Measurements from ENCODE around the gene RFK.

The RFK gene

DNA sequence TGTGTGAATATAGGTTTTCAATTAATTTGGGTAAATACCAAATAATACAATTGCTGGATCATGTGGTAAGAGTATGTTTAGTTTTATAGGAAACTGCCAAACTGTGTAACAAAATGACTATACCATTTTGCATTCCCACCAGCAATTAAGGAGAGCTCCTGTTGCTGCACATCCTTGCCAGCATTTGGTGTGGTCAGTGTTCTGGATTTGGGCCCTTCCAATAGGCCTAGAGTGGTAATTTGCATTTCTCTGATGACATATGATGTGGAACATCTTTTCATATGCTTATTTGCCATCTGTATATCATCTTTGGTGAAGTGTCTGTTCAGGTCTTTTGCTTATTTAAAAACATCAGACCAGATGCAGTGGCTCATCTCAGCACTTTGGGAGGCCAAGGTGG lies 11.6 kb upstream of the RFK start:
- DNase-seq, result no peak

DNA sequence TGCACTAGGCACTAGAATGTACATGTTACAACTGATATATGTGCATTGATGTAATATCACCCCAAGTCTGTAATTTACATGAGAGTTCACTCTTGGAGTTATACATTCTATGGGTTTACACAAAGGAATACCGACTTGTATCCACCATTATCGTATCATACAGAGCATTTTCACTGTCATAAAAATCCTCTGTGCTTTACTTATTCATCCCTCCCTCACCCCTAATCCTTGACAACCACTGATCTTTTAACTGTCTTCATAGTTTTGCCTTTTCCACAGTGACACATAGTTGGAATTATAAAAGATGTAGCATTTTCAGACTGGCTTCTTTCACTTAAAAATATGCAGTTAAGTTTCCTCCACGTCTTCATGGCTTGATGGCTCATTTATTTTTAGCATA lies 11.1 kb upstream of the RFK start:
- DNase-seq, result no peak

DNA sequence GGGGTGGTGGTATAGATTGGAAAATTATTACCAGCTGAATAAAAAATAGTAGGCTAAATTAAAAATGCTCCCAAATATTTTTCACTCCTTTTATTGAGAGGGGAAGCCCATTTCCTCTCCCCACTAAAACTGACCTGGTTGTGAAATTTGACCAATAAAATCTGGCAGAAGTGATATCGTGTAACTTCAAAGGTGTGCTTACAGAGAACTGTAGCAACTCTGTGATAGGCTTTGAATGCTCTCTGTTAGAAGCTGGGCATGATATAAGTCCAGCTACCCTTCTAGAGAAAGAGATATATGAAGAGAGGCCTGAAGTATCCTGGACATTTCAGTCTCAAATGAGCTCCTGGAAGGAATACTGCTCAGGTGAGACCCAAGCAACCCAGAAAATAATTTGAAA lies 10.2 kb upstream of the RFK start:
- DNase-seq, result no peak

DNA sequence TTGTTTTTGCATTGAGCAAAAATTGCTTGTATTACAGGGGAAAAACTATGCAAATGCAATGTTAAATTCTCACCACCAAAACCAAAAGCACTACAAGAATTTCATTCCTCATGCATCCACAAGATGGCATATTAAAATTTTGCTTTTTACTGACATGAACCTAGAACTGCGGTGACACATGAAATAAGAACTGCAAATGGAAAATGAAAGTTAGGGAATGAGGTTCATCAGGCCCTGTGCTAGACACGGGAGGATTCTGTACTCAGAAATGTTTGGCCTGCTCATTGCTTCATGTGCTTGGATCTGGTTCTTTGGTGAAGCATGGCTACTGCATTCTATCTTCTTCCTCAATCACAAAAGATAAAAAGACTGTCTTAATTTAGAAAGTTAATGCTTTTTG lies 9.1 kb upstream of the RFK start:
- peak; percentile 87 for DNase-seq

DNA sequence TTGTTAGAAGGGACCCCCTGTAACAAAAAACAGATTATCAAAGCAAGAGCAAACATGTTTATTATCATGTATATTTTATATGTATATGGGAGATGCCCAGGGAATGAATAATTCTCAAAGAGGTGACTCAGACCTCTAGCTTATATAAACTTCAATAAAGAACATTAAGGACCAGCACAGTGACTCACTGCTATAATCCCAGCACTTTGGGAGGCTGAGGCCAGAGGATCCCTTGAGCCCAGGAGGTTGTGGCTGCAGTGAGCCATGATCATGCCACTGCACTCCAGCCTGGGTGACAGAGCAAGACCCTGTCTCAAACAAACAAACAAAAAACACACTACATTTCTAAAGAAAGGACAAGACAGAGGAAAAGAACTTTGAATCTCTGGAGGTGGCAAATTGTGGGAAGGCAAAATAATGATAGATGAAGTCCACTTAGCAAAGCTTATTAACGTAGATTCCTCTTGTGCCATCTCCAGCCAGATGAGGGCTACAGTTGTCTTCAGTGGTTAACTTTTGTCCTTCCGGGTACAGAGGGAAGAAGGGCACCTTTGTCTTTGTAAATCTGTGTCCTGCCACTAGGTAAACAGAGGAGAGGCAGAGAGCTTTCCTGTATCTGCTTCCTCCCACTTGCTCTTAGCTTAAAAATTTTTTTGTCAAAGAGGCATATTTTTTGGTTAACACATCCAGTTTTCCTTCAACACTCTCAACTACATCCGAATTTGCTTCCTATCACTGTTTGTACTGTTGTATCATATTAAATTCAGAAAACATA lies 7.5 kb upstream of the RFK start:
- no peak for DNase-seq

DNA sequence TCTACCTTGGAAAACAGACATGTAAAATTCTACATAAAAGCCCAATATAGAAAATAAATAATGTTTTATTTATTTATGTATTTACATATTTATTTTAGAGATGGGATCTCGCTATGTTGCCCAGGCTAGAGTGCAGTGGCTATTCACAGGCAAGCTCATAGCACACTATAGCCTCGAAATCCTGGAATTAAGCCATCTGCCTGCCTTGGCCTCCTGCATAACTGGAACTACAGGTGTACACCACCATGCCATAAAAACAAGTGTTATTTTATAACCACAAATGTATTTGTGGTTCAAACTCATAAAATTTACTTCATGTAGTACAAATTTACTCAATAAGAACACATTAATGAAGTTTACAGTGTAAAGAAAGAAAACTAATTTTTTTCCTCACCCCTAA lies 7.0 kb upstream of the RFK start:
- no peak for DNase-seq

DNA sequence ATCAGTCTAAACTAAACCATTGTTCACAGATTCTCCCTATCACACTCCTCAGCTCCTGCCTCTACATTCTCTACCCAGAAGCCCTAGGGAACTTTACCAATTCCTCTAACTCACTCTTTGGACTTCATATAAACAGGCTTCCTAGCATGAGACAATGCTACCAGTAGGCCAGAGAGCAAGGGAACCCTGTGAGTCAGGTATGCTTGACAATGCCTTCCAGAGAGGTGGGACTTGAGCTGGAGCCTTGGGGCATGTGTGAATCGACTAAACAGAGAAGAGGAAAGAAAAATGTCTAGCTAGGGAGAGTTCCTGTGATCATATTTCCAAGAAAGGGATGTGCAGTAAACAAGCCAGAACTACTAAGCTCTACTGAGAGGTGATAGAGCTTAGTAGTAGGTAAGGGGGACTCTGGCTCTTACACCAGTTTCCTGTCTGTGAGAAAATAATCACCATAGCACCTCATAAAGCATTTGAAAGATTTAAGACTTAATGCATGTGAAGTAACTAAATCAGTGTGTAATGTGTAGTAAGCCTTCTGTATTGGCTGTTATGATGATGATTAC lies 6.4 kb upstream of the RFK start:
- no peak for DNase-seq

DNA sequence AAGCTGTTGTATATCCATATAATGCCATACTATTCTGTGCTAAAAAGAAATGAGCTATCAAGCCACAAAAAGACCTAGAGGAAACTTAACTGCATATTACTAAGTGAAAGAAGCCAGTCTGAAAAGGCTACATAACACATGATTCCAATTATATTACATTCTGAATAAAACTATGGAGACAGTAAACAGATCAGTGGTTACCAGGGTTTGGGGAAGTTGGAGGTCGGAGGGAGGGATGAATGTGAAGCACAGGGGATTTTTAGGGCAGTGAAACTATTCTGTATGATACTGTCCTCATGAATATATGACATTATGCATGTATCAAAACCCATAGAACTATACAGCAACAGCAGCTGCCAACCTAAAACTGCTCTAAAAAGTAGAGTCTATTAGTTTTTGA lies 5.6 kb upstream of the RFK start:
- DNase-seq, result peak; percentile 75

DNA sequence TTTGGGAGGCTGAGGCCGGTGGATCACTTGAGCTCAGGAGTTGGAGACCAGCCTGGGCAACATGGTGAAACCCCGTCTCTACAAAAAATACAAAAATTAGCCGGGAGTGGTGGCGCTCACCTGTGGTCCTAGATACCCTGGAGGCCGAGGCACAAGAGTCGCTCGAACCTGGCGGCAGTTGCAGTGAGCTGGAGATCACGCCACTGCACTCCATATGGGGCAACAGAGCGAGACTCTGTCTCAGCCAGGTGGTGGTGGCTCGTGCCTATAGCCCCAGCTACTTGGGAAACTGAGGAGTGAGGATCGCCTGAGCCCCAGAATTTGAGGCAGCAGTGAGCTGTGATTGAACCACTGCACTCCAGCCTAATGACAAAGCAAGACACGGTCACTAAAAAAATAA lies 2.4 kb upstream of the RFK start:
- no peak for DNase-seq

DNA sequence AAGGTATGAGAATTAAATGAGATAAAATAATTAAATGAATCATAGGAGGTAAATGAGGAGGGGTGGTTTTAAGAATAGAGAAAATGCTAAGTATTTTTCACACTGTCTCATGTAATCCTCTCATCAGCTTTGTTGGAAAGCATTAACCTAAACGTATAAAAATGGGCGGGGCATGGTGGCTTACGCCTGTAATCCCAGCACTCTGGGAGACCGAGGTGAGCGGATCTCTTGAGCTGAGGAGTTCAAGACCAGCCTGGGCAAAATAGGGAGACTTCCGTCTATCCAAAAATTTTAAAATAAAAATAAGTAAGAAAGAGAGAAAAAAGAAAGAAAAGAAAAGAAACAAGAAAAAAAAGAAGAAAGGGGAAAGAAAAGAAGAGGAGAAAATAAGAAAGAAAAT lies 1.9 kb upstream of the RFK start:
- DNase-seq, result no peak

DNA sequence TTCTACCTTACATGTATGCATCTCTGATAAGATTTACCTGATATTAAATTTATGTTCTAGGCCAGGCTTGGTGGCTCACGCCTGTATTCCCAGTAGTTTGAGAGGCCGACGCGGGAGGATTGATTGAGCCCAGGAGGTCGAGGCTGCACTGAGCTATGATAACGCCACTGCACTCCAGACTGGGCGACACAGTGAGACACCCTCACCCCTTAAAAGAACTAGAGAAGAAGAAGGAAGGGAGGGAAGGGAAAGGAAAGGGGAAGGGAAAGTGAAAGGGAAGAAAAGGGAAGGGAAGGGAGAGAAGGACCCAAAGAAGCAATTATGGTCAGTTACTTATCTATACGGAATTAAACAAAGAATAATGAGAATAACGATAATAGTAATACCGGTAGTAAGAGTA lies 1.2 kb upstream of the RFK start:
- peak; percentile 74 for DNase-seq

DNA sequence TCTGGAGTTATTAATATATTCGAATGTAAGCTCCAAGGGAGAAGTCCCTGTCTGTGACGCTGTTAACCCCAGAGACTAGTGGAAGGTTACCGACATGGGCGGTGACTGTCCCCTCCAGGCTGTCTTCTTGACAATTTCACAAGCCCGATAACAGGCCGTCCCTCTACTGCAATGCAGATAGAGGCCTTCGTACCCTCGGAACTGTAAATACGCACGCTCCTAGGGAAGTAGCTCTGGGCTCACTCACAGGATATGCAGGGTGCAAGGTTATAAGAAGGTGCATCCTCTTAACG lies 680 bp upstream of the RFK start:
- DNase-seq, result peak; percentile 83

DNA sequence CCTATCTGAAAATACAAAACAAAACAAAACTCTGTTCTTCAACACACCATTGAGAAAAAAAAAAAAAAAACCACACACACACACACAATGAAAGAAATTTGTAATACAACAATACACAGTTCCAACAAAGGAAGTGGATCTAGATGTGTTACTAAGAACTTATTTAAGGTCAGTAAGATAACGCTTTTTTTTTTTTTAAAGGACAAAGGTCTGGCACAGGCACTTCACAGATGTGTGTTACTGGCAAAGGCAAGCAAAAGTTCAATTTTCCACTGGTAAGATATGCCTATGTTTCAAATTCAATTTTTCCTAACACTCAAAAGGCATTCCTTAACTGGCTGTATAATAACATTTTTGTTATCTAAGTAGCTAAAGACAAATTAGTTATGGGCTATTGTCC lies 3.6 kb downstream of the RFK start:
- no peak for DNase-seq

DNA sequence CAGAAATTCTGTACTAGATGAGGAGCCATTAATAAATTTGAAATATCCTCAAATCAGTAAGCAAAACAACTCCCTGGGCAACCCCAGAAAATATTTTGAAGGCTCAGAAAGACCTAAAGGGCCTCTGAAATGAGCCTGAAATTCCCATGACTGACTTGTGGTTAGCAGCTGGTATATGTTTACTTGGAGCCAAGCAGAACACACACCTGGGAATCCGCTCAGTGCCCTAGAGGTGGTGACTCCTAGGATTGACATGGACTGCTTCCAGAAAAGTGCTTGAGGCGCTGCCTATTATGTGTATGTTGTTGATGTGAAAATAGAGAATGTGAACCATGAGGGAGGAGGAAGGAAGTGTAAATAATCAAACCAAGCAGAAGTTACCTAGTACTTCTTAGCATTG lies 14.7 kb downstream of the RFK start:
- DNase-seq, result no peak

DNA sequence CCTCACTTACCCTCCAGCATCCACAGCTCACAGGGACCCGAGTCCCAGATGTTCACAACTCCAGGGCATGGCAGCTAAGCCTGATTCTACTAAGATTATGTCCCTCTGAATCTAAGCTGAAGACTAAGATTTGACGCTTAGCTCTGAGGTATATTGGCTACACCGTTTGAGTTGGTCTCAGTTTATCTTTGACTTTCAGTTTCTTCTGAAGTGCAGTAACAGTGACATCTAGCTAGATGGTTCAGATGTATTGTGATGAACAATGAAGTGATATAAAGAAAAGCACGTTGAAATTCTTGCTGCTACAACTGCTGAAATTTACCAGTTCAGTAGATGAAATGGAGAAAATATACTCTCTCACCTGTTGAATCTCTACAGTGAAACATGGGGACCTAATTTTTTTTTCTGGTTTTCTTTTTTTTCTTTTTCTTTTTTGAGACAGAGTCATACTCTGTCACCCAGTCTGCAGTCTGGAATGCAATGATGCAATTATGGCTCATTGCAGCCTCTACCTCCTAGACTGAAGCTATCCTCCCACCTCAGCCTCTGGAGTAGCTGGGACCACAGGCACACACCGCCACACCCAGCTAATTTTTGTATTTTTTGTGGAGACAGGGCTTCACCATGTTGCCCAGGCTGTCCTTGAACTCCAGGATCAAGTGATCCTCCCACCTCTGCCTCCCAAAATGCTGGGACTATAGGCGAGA lies 15.7 kb downstream of the RFK start:
- DNase-seq, result no peak

DNA sequence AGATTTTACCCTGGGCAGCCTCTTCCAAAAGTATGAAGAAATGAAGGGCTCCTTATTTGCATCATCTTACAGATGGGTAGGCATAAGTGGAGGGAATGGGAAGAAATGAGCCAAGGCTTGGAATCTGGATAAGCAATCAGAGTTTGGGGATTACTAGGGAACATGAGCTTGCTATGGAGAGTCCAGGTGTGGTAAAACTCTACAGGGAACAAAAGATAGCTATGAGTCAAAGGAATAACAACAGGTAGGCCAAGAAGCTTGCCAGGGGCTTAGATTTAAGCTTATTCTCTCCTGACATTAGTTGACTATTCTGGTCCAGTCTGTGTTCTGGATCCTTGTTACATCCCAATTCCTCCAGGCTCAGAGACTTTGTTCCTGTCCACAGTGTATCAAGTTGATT lies 16.4 kb downstream of the RFK start:
- DNase-seq, result no peak

DNA sequence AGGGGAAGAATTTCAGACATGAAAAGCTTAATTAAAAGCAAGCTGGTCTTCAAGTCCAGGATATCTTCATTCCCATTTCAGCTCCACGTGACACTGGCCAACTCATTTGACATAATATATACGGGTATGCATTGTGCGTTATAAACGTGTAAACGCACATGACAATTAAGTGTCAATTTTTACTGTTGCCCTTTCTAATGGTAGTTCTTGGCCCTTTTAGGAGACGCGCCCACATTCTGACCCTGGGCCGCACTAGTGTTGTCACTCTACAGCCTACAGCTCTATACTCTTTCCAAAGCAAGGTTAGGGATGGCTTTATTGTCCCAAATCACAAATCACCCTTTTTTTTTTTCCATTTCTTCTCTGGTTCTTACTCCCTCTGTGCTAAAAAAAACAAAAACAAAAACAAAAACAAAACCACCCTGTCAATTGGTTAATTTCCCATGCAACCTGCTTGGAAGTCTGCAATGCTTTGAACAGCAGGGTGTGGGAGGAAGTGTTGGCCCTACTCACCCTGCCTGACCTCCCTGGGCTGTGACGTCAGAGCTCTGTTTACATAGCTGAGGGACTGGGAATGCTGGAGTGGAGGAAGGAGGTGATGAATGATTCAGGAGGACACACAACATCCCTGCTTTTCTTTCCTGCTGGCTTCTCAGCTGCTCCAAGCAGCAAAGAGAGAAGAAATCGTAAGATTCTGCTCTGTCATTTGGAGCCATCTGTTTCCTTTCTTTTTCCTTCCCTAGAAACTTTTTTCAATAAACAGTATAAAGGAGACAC lies 19.3 kb downstream of the RFK start:
- no peak for DNase-seq

DNA sequence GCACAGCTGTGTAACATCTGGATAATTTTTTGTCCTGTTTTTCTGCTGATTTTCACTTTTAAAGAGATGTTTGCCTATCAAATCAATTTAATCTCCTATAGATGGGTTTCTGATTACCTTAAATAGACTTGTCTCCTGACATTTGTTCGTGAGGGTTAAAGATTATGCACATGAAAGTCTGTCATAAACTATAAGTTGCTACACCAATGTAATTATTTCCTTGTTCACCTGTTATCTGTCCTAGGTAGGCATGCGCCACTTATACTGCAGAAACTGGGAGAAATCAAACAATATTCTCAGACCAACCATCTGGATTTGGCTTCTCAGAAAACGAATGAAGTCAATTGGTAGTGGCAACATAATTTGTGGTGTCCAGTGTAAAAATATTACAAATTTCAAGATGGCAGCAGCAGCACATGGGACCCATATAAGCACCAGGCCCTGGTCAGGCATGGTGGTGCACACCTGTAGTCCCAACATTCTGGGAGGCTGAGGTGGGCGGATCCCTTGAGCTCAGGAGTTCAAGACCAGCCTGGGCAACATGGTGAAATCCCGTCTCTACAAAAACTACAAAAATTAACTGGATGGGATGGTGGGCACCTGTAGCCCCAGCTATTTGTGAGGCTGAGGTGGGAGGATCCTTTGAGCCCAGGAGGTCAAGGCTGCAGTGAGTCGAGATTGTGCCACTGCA lies 20.3 kb downstream of the RFK start:
- DNase-seq, result no peak

DNA sequence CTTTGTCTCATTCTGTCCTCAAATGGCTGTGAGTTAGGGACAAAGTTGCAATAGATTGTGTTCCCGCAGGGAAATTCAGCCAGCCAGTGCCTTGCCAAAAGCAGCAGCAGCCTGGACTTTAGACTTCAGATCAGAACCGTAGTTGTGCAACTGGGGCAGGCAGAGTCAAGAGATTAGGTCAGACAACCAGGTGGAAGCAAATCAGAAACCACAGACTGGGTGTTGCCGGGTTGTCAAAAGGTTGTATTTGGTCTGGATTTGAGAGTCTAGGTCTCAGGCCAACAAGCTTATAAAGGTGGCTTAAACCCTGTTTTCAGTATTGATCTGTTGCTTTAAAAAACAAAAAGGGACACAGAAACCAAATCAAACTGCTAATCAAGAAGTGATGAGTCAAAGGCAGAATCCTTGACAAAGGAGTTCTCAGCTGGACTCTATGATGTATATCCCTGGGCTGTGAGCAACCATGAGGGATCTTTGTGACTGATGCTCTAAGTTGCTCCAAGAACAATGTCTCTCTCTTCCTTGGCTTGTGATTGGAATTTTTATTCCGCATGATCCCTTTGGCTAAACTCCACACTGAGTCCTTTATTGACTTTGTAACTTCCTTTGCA lies 20.9 kb downstream of the RFK start:
- no peak for DNase-seq

DNA sequence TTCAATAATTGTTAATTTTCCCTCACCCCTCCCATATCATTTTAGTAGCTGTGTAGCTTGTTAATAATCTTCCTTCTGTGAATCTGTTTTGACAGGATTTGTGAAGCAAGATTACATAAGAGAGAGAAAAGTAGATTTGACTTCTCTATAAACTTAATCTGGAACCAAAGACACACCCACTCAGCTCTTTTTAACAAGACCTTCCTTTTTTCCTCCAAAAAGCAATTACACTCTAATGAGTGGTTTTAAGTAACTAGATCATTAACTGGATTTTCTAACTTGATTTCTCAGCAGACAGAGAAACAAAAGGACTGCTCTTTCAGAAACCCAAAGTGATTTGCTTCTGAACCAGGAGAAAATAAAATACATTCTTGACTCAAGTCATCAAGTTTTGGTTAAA lies 21.9 kb downstream of the RFK start:
- no peak for DNase-seq

DNA sequence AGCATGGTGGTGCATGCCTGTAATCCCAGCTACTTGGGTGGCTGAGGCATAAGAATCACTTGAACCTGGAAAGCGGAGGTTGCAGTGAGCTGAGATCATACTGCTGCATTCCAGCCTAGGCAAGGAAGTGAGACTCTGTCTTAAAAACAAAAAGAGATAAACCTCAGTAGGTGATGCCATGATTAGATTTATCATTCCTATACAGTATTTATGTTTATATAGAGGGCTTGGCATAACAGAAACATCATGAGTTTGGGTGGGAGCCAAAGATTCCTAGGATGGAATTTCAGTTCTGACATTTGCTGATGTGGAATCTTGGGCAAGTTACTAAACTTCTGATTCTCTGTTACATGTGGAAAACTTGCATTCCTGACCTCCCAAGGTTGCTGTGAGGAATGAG lies 22.3 kb downstream of the RFK start:
- DNase-seq, result no peak

DNA sequence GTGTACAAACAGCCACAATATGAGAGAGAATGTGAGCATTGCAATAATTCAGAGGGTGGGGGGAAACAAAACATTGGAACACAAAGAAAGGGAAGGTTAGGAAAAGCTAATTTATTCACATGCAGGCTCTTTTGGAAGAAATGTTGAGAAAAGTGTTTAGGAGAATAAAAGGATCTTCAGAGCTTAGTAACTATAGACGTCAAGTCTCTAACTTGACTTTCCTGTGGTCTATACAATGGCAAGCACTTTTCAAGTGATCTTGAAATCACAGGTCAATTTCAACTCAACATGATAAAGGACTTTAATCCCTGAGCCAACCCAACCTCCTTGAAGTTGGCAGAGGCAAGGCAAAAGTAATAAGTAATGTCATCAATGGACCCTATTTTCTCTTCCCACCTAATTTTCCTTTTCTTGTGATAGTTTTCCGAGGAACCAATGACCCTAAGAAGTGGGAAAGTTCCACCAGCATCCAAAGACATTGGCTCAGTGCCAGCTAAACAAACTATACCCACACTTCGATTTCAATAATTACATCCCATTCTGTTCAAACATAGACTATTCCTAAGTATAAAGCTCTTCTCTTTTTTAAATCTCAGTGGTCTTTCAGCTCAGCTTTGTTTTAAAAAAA lies 23.7 kb downstream of the RFK start:
- no peak for DNase-seq

Data from MV-4-11 (cell line).